HG02798 (cell line): ENCODE measurements around the gene TNFSF10.

Experiments
- ATAC-seq: cut with Tn5 transposase; IDR thresholded peaks from one replicate; pipeline ENCODE4 v1.9.1; 2021; ENCODE audit warnings: mild to moderate bottlenecking; ENCODE audit not compliant: unreplicated experiment, poor library complexity

TNFSF10 gene

GRCh38 chr3:172519740-172520139 lies 3.5 kb downstream of the TNFSF10 start:
- no peak for ATAC-seq

GRCh38 chr3:172518929-172519640 lies 4.1 kb downstream of the TNFSF10 start:
- no peak for ATAC-seq

GRCh38 chr3:172517859-172518466 lies 5.3 kb downstream of the TNFSF10 start:
- ATAC-seq, result no peak

GRCh38 chr3:172516318-172517214 lies 6.7 kb downstream of the TNFSF10 start:
- no peak for ATAC-seq

- no peak for ATAC-seq
Observed at GRCh38 chr3:172515130-172515918, 7.9 kb downstream of the TNFSF10 start.

GRCh38 chr3:172514678-172515077 lies 8.6 kb downstream of the TNFSF10 start:
- no peak for ATAC-seq

- no peak for ATAC-seq
Observed at GRCh38 chr3:172513488-172513887, 9.7 kb downstream of the TNFSF10 start.

- peak; percentile 78 for ATAC-seq
Observed at GRCh38 chr3:172511783-172512762, 11.2 kb downstream of the TNFSF10 start.

GRCh38 chr3:172506094-172506493 lies 17.1 kb downstream of the TNFSF10 start:
- ATAC-seq, result no peak

GRCh38 chr3:172501540-172501939 lies 21.7 kb downstream of the TNFSF10 start:
- ATAC-seq, result no peak

GRCh38 chr3:172490198-172490669 lies 33.0 kb downstream of the TNFSF10 start:
- ATAC-seq, result peak; percentile 61

- peak; percentile 18 for ATAC-seq
Observed at GRCh38 chr3:172478116-172478515, 45.1 kb downstream of the TNFSF10 start.

GRCh38 chr3:172476347-172476746 lies 46.9 kb downstream of the TNFSF10 start:
- ATAC-seq, result no peak

GRCh38 chr3:172475703-172476102 lies 47.5 kb downstream of the TNFSF10 start:
- no peak for ATAC-seq

GRCh38 chr3:172471903-172472302 lies 51.3 kb downstream of the TNFSF10 start:
- ATAC-seq, result no peak

GRCh38 chr3:172470588-172470987 lies 52.6 kb downstream of the TNFSF10 start:
- no peak for ATAC-seq

- no peak for ATAC-seq
Observed at GRCh38 chr3:172467170-172467824, 55.9 kb downstream of the TNFSF10 start.

GRCh38 chr3:172466553-172467130 lies 56.6 kb downstream of the TNFSF10 start:
- no peak for ATAC-seq
